H1 (cell line): ENCODE results near the gene GRIK1. TPM values are rescaled to one million over a fixed set of nuclear protein-coding genes. Genes with fewer than 3 reads are reported as not detected.

Experiments
- CTCF ChIA-PET: fragments of 300-600 bp; sonication (Branson Sonifier 250); formaldehyde crosslinking; loops from one replicate; lab custom pipeline; 2021; ENCODE audit not compliant: partially characterized antibody; lab: Charles Lee
- POLR2A ChIA-PET: fragments of 300-600 bp; sonication (Branson Sonifier 250); formaldehyde crosslinking; loops from one replicate; lab custom pipeline; 2021; ENCODE audit warnings: inconsistent platforms; ENCODE audit not compliant: partially characterized antibody; lab: Charles Lee
- DNase-seq, 2 experiments: peaks; one replicate each; pipeline versions ENCODE4 v3.0.0 to v3.0.0-alpha.2; 2010 to 2022; ENCODE audit warnings: low spot score in 2 of 2, low read depth in 1 of 2, mixed read lengths in 1 of 2
- FAIRE-seq: peaks from 2 replicates; lab custom pipeline; 2011; peaks lifted over from hg19 to GRCh38; lab: Jason Lieb, UNC
- H2AFZ ChIP-seq: 2 replicates; pipeline ENCODE4 v1.8.1; 2012; ENCODE audit warnings: low read length, inconsistent platforms
- H2AK5ac ChIP-seq: 2 replicates; pipeline ENCODE4 v1.6.1; 2013; ENCODE audit warnings: low read depth, low read length
- H2BK120ac ChIP-seq: replicated peaks from 2 replicates; pipeline ENCODE3; 2013; ENCODE audit warnings: low read depth, low read length, inconsistent platforms
- H2BK12ac ChIP-seq: 2 replicates; pipeline ENCODE4 v1.6.1; 2013; ENCODE audit warnings: low read depth, low read length
- H2BK15ac ChIP-seq: 2 replicates; pipeline ENCODE4 v1.6.1; 2013; ENCODE audit warnings: low read length
- H2BK20ac ChIP-seq: 2 replicates; pipeline ENCODE4 v1.6.1; 2013; ENCODE audit warnings: low read length
- H2BK5ac ChIP-seq: 2 replicates; pipeline ENCODE4 v1.6.1; 2013; ENCODE audit warnings: low read depth, low read length
- H3K14ac ChIP-seq: 2 replicates; pipeline ENCODE4 v1.6.1; 2013; ENCODE audit warnings: inconsistent platforms; ENCODE audit not compliant: insufficient read length
- H3K18ac ChIP-seq: 2 replicates; pipeline ENCODE4 v1.6.1; 2013; ENCODE audit warnings: low read length; ENCODE audit errors: extremely low read depth
- H3K23ac ChIP-seq: 2 replicates; pipeline ENCODE4 v1.6.1; 2013; ENCODE audit warnings: inconsistent platforms; ENCODE audit not compliant: insufficient read length
- H3K23me2 ChIP-seq: 2 replicates; pipeline ENCODE4 v1.6.1; 2013; ENCODE audit warnings: low read depth, low read length
- H3K27ac ChIP-seq: 2 replicates; pipeline ENCODE4 v1.6.1; 2011; ENCODE audit warnings: low read depth, low read length, inconsistent platforms
- H3K27me3 ChIP-seq, 4 experiments: replicated peaks in 1 of 4; 1 replicate in 1 of 4; 2 replicates in 3 of 4; pipeline versions ENCODE4 v1.6.1 to v1.8.1; 2011 to 2013; ENCODE audit warnings: low read length in 3 of 4, mild to moderate bottlenecking in 3 of 4, inconsistent platforms in 2 of 4, mixed read lengths in 2 of 4, moderate library complexity in 1 of 4; ENCODE audit not compliant: control insufficient read depth in 3 of 4, insufficient read depth in 3 of 4; ENCODE audit errors: extremely low read depth in 1 of 4
- H3K36me3 ChIP-seq, 4 experiments: 2 replicates each; pipeline versions ENCODE4 v1.6.1 to v1.8.1; 2011 to 2013; ENCODE audit warnings: mild to moderate bottlenecking in 4 of 4, low read length in 3 of 4, moderate library complexity in 2 of 4, control low read depth in 1 of 4, inconsistent platforms in 1 of 4; ENCODE audit not compliant: insufficient read depth in 4 of 4, control insufficient read depth in 2 of 4
- H3K4ac ChIP-seq: replicated peaks from 2 replicates; pipeline ENCODE3; 2013; ENCODE audit warnings: low read length, low read depth, mixed read lengths, inconsistent platforms; ENCODE audit not compliant: insufficient read length
- H3K4me1 ChIP-seq, 4 experiments: replicated peaks in 1 of 4; 1 replicate in 1 of 4; 2 replicates in 3 of 4; pipeline versions ENCODE4 v1.6.1 to v1.8.1; 2011 to 2013; ENCODE audit warnings: low read length in 3 of 4, inconsistent platforms in 2 of 4, mixed read lengths in 1 of 4; ENCODE audit not compliant: insufficient read depth in 4 of 4, control insufficient read depth in 3 of 4
- H3K4me2 ChIP-seq, 2 experiments: 2 replicates each; pipeline versions ENCODE4 v1.6.1 to v1.8.1; 2011 to 2013; ENCODE audit warnings: low read depth in 2 of 2, low read length in 2 of 2, control low read depth in 1 of 2, inconsistent platforms in 1 of 2, mild to moderate bottlenecking in 1 of 2; ENCODE audit not compliant: insufficient read depth in 1 of 2
- H3K4me3 ChIP-seq, 4 experiments: fragments of 200-600, 300-600 bp in 1 of 4; sonication (generic), shearing (Covaris generic), sonication (Bioruptor Twin) in 1 of 4; 2 replicates each; pipeline versions ENCODE4 v1.5.1 to v1.8.1; 2011 to 2016; ENCODE audit warnings: low read length in 4 of 4, low read depth in 3 of 4, control low read depth in 2 of 4, inconsistent platforms in 2 of 4, mild to moderate bottlenecking in 2 of 4, mixed read lengths in 1 of 4, moderate library complexity in 1 of 4; ENCODE audit not compliant: insufficient read depth in 2 of 4; ENCODE audit errors: extremely low read depth in 1 of 4
- H3K56ac ChIP-seq: replicated peaks from 2 replicates; pipeline ENCODE3; 2013; ENCODE audit warnings: low read depth, mild to moderate bottlenecking, mixed read lengths, low read length, inconsistent platforms; ENCODE audit not compliant: insufficient read length
- H3K79me1 ChIP-seq: 2 replicates; pipeline ENCODE4 v1.6.1; 2013; ENCODE audit warnings: low read depth, low read length, control low read depth
- H3K79me2 ChIP-seq, 2 experiments: 2 replicates each; pipeline versions ENCODE4 v1.6.1 to v1.8.1; 2012 to 2013; ENCODE audit warnings: low read length in 2 of 2, mild to moderate bottlenecking in 2 of 2, inconsistent platforms in 1 of 2; ENCODE audit not compliant: insufficient read depth in 2 of 2, control insufficient read depth in 1 of 2
- H3K9ac ChIP-seq, 4 experiments: replicated peaks in 1 of 4; 1 replicate in 1 of 4; 2 replicates in 3 of 4; pipeline versions ENCODE4 v1.6.1 to v1.8.1; 2011 to 2013; ENCODE audit warnings: low read depth in 3 of 4, low read length in 3 of 4, control low read depth in 2 of 4, mild to moderate bottlenecking in 2 of 4, moderate library complexity in 2 of 4, inconsistent platforms in 1 of 4; ENCODE audit errors: extremely low read depth in 1 of 4
- H3K9me3 ChIP-seq, 2 experiments: 2 replicates each; pipeline versions ENCODE4 v1.6.1 to v1.8.1; 2012 to 2013; ENCODE audit warnings: mild to moderate bottlenecking in 2 of 2, moderate library complexity in 2 of 2, control low read depth in 1 of 2, inconsistent platforms in 1 of 2, low read depth in 1 of 2, low read length in 1 of 2, mixed read lengths in 1 of 2; ENCODE audit not compliant: insufficient read depth in 2 of 2
- H4K20me1 ChIP-seq, 2 experiments: replicated peaks in 1 of 2; 2 replicates each; pipeline versions ENCODE3 to v1.8.1; 2011 to 2013; ENCODE audit warnings: inconsistent platforms in 2 of 2, low read length in 2 of 2, mild to moderate bottlenecking in 1 of 2; ENCODE audit not compliant: insufficient read depth in 2 of 2, control insufficient read depth in 1 of 2
- H4K5ac ChIP-seq: 2 replicates; pipeline ENCODE4 v1.6.1; 2013; ENCODE audit warnings: low read length, low read depth, mixed read lengths, inconsistent platforms; ENCODE audit not compliant: insufficient read length
- H4K8ac ChIP-seq: 2 replicates; pipeline ENCODE4 v1.8.0; 2013; ENCODE audit warnings: mild to moderate bottlenecking, moderate library complexity, low read length, inconsistent platforms; ENCODE audit not compliant: insufficient read depth; ENCODE audit errors: extremely low read depth
- H4K91ac ChIP-seq: replicated peaks from 2 replicates; pipeline ENCODE3; 2013; ENCODE audit warnings: low read length, mixed read lengths, inconsistent platforms; ENCODE audit not compliant: insufficient read length
- GABPA ChIP-seq: IDR thresholded peaks from 2 replicates; pipeline ENCODE4 v1.6.1; 2011; ENCODE audit warnings: mild to moderate bottlenecking, low read length, moderate library complexity, borderline replicate concordance; ENCODE audit not compliant: insufficient read depth
- HDAC6 ChIP-seq: IDR thresholded peaks from one replicate; pipeline ENCODE4 v1.7.1; 2012; ENCODE audit warnings: low read depth, mild to moderate bottlenecking, inconsistent platforms, low read length, moderate library complexity
- JUN ChIP-seq: IDR thresholded peaks from 2 replicates; pipeline ENCODE4 v1.6.1; 2011; ENCODE audit warnings: low read depth, mild to moderate bottlenecking, improper control_type of control experiment, low read length
- NRF1 ChIP-seq: IDR thresholded peaks from 2 replicates; pipeline ENCODE4 v1.6.1; 2011; ENCODE audit warnings: mild to moderate bottlenecking, low read depth, low read length, improper control_type of control experiment
- PHF8 ChIP-seq: fragments of 200-600 bp; sonication (generic); conservative IDR thresholded peaks from 2 replicates; pipeline ENCODE4 v1.7.1; 2012; ENCODE audit warnings: low read depth, mild to moderate bottlenecking, inconsistent platforms, low read length, moderate library complexity
- RFX5 ChIP-seq: IDR thresholded peaks from 2 replicates; pipeline ENCODE4 v1.6.1; 2011; ENCODE audit warnings: low read depth, low read length, improper control_type of control experiment, borderline replicate concordance
- RNF2 ChIP-seq: fragments of 200-900, 300-1000 bp; sonication (generic); IDR thresholded peaks from 2 replicates; pipeline ENCODE4 v1.7.1; 2016; ENCODE audit warnings: borderline replicate concordance, low read depth, mild to moderate bottlenecking, antibody characterized with exemption, low read length; ENCODE audit not compliant: poor library complexity, severe bottlenecking; ENCODE audit errors: missing control alignments
- SAP30 ChIP-seq: fragments of 300-600 bp; sonication (generic); IDR thresholded peaks from 2 replicates; pipeline ENCODE4 v1.7.1; 2012; ENCODE audit warnings: low read length, moderate library complexity, mild to moderate bottlenecking, inconsistent platforms; ENCODE audit not compliant: insufficient read depth, insufficient replicate concordance
- SIX5 ChIP-seq: IDR thresholded peaks from 2 replicates; pipeline ENCODE4 v1.6.1; 2011; ENCODE audit warnings: mild to moderate bottlenecking, low read depth, low read length
- SP1 ChIP-seq: IDR thresholded peaks from 2 replicates; pipeline ENCODE4 v1.6.1; 2011; ENCODE audit warnings: low read depth, low read length
- SP4 ChIP-seq: IDR thresholded peaks from 2 replicates; pipeline ENCODE4 v1.6.1; 2012; ENCODE audit warnings: low read length, inconsistent platforms
- TAF7 ChIP-seq: optimal IDR thresholded peaks from 2 replicates; pipeline ENCODE3; 2011; ENCODE audit warnings: low read depth, mild to moderate bottlenecking, inconsistent platforms, low read length, moderate library complexity, borderline replicate concordance
- TCF12 ChIP-seq: IDR thresholded peaks from 2 replicates; pipeline ENCODE4 v1.6.1; 2011; ENCODE audit warnings: low read depth, mild to moderate bottlenecking, low read length
- YY1 ChIP-seq: IDR thresholded peaks from 2 replicates; pipeline ENCODE4 v1.6.1; 2011; ENCODE audit warnings: low read depth, mild to moderate bottlenecking, low read length
- ZNF274 ChIP-seq: IDR thresholded peaks from 2 replicates; pipeline ENCODE4 v1.7.0; 2012; ENCODE audit warnings: low read length, borderline replicate concordance; ENCODE audit errors: extremely low read depth
- WGBS, 2 experiments: shearing (Covaris generic) in 1 of 2; methylation state at CpG; one replicate each; pipeline versions ENCODE4 v1.1.6 to v1.1.7; 2013 to 2015; ENCODE audit warnings: low lambda C conversion rate in 2 of 2, mixed read lengths in 2 of 2, inconsistent platforms in 1 of 2, low coverage in 1 of 2, missing lambda C conversion rate in 1 of 2; ENCODE audit not compliant: insufficient replicate concordance in 2 of 2, insufficient coverage in 1 of 2, insufficient read length in 1 of 2; ENCODE audit errors: extremely low coverage in 1 of 2, missing lambda C conversion rate in 1 of 2; 5-methylcytosine and 5-hydroxymethylcytosine counted together
- polyA plus RNA-seq, 7 experiments: library from polyadenylated mRNA; depleted of rRNA in 3 of 7; stranded (reverse) in 5 of 7; unstranded in 2 of 7; fragments of >200 nt in 5 of 7; fragments of 200-250 nt in 2 of 7; gene quantifications; 1 replicate in 5 of 7; 2 replicates in 1 of 7; 4 replicates in 1 of 7; pipeline versions ENCODE4 v1.2.1 to v1.2.3, GENCODE V29; 2011 to 2013; ENCODE audit warnings: missing spikeins in 2 of 7, mixed read lengths in 2 of 7
- total RNA-seq: library from RNA; stranded (reverse); fragmentation: NEBNext Ultra II Directional; extraction: Animal tissue kit (Norgen Biotek cat#: 25700); gene quantifications from 2 replicates; pipeline ENCODE4 v1.2.1, GENCODE V29; 2021

The GRIK1 gene
- total and polyA plus RNA-seq, 2 of the 8 experiments (the other 6 are each of a cell fraction or from before 2014, with no cell fraction given): 0.11 to 0.32 TPM

DNA sequence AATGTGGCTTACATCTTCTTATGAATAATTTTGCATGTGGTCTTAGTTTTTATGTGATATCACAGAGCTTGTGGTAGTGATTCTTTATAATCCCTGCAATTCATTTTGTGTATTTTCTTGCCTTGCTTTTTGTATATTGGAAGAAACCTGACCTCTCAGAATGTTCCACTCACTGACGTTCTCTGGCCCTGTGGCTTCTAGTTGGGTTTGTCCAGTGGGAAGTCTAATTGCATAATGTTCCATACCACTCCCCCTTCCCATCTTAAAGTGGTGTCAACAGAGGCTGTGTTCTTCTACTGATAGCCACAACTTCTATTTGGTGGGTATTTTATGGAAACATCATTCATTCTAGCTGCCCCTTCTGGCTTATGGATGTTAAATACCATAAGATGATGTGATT, 415.7 kb downstream of the GRIK1 start:
- H2BK20ac ChIP-seq: no peak overlapping the region
- no peak overlapping the region for H4K5ac ChIP-seq
- H3K79me1 ChIP-seq: no peaks in the 10 kb centered on the region
- CTCF ChIA-PET: interaction anchor here (1.3 to 1.9 kb wide), 2 partner anchors 10 to 24 kb away, joined by 3 to 5 read pairs; no protein-coding TSS in a partner anchor
- no peak overlapping the region for H3K14ac ChIP-seq
- 95% methylated on average over 1 of the region's 1 CpG; no CpG with 5 or more reads in 1 of the 2 experiments for WGBS, 2 experiments
- H2BK15ac ChIP-seq: no peak overlapping the region
- no peaks in the 10 kb centered on the region for H3K79me2 ChIP-seq
- POLR2A ChIA-PET: no interaction called here
- H3K9me3 ChIP-seq: peaks cover 18% of the 10 kb centered on the region in 2 experiments
- no peak overlapping the region for H2BK5ac ChIP-seq
- H2BK120ac ChIP-seq: no peak overlapping the region
- H4K20me1 ChIP-seq: no peaks in the 10 kb centered on the region
- H3K56ac ChIP-seq: no peak overlapping the region
- no peak overlapping the region for H2BK12ac ChIP-seq
- H3K4me2 ChIP-seq: no peak overlapping the region
- H4K91ac ChIP-seq: no peak overlapping the region
- no peak overlapping the region for H3K18ac ChIP-seq
- no peak overlapping the region for H3K4me3 ChIP-seq
- H3K4ac ChIP-seq: no peak overlapping the region
- no peaks in the 10 kb centered on the region for H3K4me1 ChIP-seq
- no peaks in the 10 kb centered on the region for H3K36me3 ChIP-seq
- DNase-seq (no peak), FAIRE-seq (no peak)
- no peak overlapping the region for H3K23ac ChIP-seq
- H3K27me3 ChIP-seq: no peaks in the 10 kb centered on the region
- no peak overlapping the region for H2AK5ac ChIP-seq
- H3K23me2 ChIP-seq: no peaks in the 10 kb centered on the region
- no peak overlapping the region for H3K27ac ChIP-seq
- no peak overlapping the region for H4K8ac ChIP-seq
- no peak overlapping the region for H3K9ac ChIP-seq
- no peak overlapping the region for H2AFZ ChIP-seq
- TF ChIP-seq ZNF274 (no peak), TCF12 (no peak), TAF7 (no peak), RNF2 (no peak), GABPA (no peak), SIX5 (no peak), YY1 (no peak), SAP30 (no peak), NRF1 (no peak), SP4 (no peak), HDAC6 (no peak), RFX5 (no peak), PHF8 (no peak), JUN (no peak), SP1 (no peak)
